ENCODE measurements around the gene KHSRP. TPM values are rescaled to one million over a fixed set of nuclear protein-coding genes. Genes with fewer than 3 reads are reported as not detected.

Gene KHSRP
- total and polyA plus RNA-seq, 2 donors (not counting 1 experiment from before 2014, with no cell fraction given) = 79.6 to 205 TPM

DNA sequence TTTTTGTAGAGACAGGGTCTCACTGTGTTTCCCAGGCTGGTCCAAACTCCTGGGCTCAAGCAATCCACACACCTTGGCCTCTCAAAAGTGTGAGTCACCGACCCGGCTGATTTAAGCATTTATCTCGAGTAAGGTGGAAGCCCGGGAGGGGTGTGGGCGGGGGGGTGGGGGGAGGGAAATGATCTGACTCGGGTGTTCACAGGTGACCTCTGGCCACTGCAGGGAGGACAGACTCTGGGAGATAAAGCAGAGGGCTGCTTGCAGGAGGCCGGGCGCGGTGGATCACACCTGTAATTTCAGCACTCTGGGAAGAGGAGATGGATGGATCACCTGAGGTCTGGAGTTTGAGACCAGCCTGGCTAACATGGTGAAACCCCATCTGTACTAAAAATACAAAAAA lies 49.0 kb upstream of the KHSRP start:
- POLR2A ChIA-PET = interaction anchor here (0.6 to 0.7 kb wide), 2 partner anchors 83 to 101 kb away, joined by 5 read pairs; partner anchors contain the start of gene ALKBH7
- 94% methylated on average over 7 of the region's 9 CpGs for WGBS (ENCODE audit: insufficient coverage)
- peaks cover 0 to 62% of the 10 kb centered on the region in 2 experiments for H3K36me3 ChIP-seq (replicated peaks in 1 of 2; ENCODE audit: control extremely low read depth in 1 of 2, control insufficient read depth in 1 of 2, extremely low read depth in 1 of 2, insufficient read depth in 2 of 2, low read length in 1 of 2)
- Mint-ChIP-seq H3K9me3 (ENCODE audit: insufficient read depth) (no peaks in the 10 kb centered on the region), H3K27me3 (no peaks in the 10 kb centered on the region), H3K27ac (no peak overlapping the region), H3K4me1 (no peaks in the 10 kb centered on the region), H3K4me3 (no peak overlapping the region)
- no peaks in the 10 kb centered on the region for H3K4me1 ChIP-seq (ENCODE audit: control insufficient read depth in 2 of 2, insufficient read depth in 2 of 2, low read length in 2 of 2)
- no peak for DNase-seq
- CTCF ChIA-PET = no interaction called here
- H3K4me2 ChIP-seq (replicated peaks; ENCODE audit: low read depth, low read length, poor library complexity, severe bottlenecking) = no peak overlapping the region
- no peak overlapping the region for H3K27ac ChIP-seq (ENCODE audit: low read length in 2 of 2)
- H3K9me3 ChIP-seq (ENCODE audit: control extremely low read depth in 1 of 3, control insufficient read depth in 2 of 3, insufficient read depth in 1 of 3, low read length in 2 of 3) = peaks cover 0 to 11% (median 0%) of the 10 kb centered on the region in 3 donors
- H3K79me2 ChIP-seq (ENCODE audit: control insufficient read depth, insufficient read depth, low read length) = peaks cover 5% of the 10 kb centered on the region
- ATAC-seq (ENCODE audit: low read depth) = no peak
- peaks cover 17% of the 10 kb centered on the region for H4K20me1 ChIP-seq (ENCODE audit: control insufficient read depth, insufficient read depth, low read length, poor library complexity, severe bottlenecking)
- H2AFZ ChIP-seq (ENCODE audit: insufficient read depth, low read depth, low read length, poor library complexity, severe bottlenecking) = no peak overlapping the region
- H3K27me3 ChIP-seq (replicated peaks in 1 of 4; ENCODE audit: control extremely low read depth in 1 of 4, control insufficient read depth in 3 of 4, insufficient read depth in 4 of 4, low read length in 3 of 4) = no peaks in the 10 kb centered on the region
- no peak overlapping the region for H3K4me3 ChIP-seq (ENCODE audit: control extremely low read depth in 1 of 5, extremely low read depth in 1 of 5, insufficient read depth in 1 of 5, low read depth in 2 of 5, low read length in 4 of 5)
- no peak for TF ChIP-seq EZH2 (IDR thresholded peaks at IDR 0.05; ENCODE audit: borderline replicate concordance, insufficient read depth, low read depth, low read length, poor library complexity, severe bottlenecking)
- TF ChIP-seq CTCF (IDR thresholded peaks at IDR 0.05) = no peak
- intact Hi-C loops (cut with micrococcal nuclease) = no loop called here
- no peak overlapping the region for H3K9ac ChIP-seq (ENCODE audit: low read length)

DNA sequence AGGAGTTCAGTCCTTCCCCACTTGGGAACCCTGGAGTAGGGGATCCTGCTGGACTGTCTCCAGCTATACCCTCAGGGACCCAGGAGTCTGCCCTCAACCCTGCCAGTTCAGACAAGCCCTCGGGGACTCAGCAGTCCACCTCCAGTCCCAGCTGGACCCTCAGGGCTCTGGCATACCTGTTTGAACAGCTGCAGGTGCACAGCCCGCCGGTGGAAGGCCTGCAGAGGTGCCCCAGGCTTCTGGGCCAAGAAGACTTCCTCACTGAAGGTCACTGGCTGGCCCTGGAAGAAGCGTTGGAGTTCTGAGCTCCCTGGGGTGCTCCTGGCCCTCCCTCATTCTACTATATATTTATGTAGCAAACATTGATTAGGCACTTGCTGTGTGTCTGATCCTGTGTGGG lies 48.1 kb upstream of the KHSRP start:
- Histone ChIP-seq H3K4me3 (ENCODE audit: control extremely low read depth in 1 of 5, extremely low read depth in 1 of 5, insufficient read depth in 1 of 5, low read depth in 2 of 5, low read length in 4 of 5) (no peak overlapping the region), H3K27me3 (replicated peaks in 1 of 4; ENCODE audit: control extremely low read depth in 1 of 4, control insufficient read depth in 3 of 4, insufficient read depth in 4 of 4, low read length in 3 of 4) (no peaks in the 10 kb centered on the region), H3K9ac (ENCODE audit: low read length) (no peak overlapping the region), H3K79me2 (ENCODE audit: control insufficient read depth, insufficient read depth, low read length) (peaks cover 4% of the 10 kb centered on the region), H3K4me1 (ENCODE audit: control insufficient read depth in 2 of 2, insufficient read depth in 2 of 2, low read length in 2 of 2) (no peaks in the 10 kb centered on the region), H3K36me3 (replicated peaks in 1 of 2; ENCODE audit: control extremely low read depth in 1 of 2, control insufficient read depth in 1 of 2, extremely low read depth in 1 of 2, insufficient read depth in 2 of 2, low read length in 1 of 2) (peaks cover 0 to 61% of the 10 kb centered on the region in 2 experiments), H4K20me1 (ENCODE audit: control insufficient read depth, insufficient read depth, low read length, poor library complexity, severe bottlenecking) (peaks cover 17% of the 10 kb centered on the region), H3K4me2 (replicated peaks; ENCODE audit: low read depth, low read length, poor library complexity, severe bottlenecking) (no peak overlapping the region), H2AFZ (ENCODE audit: insufficient read depth, low read depth, low read length, poor library complexity, severe bottlenecking) (no peak overlapping the region), H3K9me3 (ENCODE audit: control extremely low read depth in 1 of 3, control insufficient read depth in 2 of 3, insufficient read depth in 1 of 3, low read length in 2 of 3) (peaks cover 0 to 11% (median 0%) of the 10 kb centered on the region in 3 donors), H3K27ac (ENCODE audit: low read length in 2 of 2) (no peak overlapping the region)
- H3K4me3 Mint-ChIP-seq = no peak overlapping the region
- WGBS (ENCODE audit: insufficient coverage) = 100% methylated on average over 3 of the region's 4 CpGs
- ATAC-seq (ENCODE audit: low read depth) = no peak
- CTCF ChIA-PET = interaction anchor here (0.9 to 1.1 kb wide), 2 partner anchors 32 to 388 kb away, joined by 3 to 4 read pairs; no protein-coding TSS in a partner anchor
- POLR2A ChIA-PET = no interaction called here
- intact Hi-C loops (cut with micrococcal nuclease) = no loop called here
- no peaks in the 10 kb centered on the region for H3K9me3 Mint-ChIP-seq (ENCODE audit: insufficient read depth)
- no peak for DNase-seq
- TF ChIP-seq EZH2 (IDR thresholded peaks at IDR 0.05; ENCODE audit: borderline replicate concordance, insufficient read depth, low read depth, low read length, poor library complexity, severe bottlenecking) (no peak), CTCF (IDR thresholded peaks at IDR 0.05) (no peak)
- no peak overlapping the region for H3K27ac Mint-ChIP-seq
- H3K4me1 Mint-ChIP-seq = no peaks in the 10 kb centered on the region
- H3K27me3 Mint-ChIP-seq = no peaks in the 10 kb centered on the region
